Measurements from ENCODE around the gene CAPN9. TPM values are rescaled to one million over a fixed set of nuclear protein-coding genes. Genes with fewer than 3 reads are reported as not detected.
A peak's percentile ranks its signal among the peaks of the same experiment; 100 is the strongest.

Gene CAPN9
- total and polyA plus RNA-seq, 4 donors = not detected

DNA sequence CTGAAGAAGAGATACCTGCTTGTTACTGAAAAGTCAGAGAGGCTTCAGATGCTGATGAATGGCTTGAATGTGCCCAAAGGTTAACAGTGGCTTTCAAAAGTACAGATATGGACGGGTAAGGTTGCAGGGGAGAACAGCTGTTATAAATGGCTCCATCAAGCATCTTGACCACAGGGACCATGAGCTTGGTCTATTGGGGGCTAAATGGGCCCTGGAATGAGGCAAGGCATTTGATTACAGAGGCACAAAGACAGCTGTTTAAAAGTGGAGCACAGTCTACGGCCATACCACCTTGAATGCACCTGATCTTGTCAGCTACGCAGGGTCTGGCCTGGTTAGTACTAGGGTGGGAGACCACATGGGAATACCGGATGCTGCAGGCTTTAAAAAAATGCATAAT, 72.8 kb downstream of the CAPN9 start:
- TF ChIP-seq JUND (IDR thresholded peaks at IDR 0.05) = no peak
- TF ChIP-seq, protein P1, sequence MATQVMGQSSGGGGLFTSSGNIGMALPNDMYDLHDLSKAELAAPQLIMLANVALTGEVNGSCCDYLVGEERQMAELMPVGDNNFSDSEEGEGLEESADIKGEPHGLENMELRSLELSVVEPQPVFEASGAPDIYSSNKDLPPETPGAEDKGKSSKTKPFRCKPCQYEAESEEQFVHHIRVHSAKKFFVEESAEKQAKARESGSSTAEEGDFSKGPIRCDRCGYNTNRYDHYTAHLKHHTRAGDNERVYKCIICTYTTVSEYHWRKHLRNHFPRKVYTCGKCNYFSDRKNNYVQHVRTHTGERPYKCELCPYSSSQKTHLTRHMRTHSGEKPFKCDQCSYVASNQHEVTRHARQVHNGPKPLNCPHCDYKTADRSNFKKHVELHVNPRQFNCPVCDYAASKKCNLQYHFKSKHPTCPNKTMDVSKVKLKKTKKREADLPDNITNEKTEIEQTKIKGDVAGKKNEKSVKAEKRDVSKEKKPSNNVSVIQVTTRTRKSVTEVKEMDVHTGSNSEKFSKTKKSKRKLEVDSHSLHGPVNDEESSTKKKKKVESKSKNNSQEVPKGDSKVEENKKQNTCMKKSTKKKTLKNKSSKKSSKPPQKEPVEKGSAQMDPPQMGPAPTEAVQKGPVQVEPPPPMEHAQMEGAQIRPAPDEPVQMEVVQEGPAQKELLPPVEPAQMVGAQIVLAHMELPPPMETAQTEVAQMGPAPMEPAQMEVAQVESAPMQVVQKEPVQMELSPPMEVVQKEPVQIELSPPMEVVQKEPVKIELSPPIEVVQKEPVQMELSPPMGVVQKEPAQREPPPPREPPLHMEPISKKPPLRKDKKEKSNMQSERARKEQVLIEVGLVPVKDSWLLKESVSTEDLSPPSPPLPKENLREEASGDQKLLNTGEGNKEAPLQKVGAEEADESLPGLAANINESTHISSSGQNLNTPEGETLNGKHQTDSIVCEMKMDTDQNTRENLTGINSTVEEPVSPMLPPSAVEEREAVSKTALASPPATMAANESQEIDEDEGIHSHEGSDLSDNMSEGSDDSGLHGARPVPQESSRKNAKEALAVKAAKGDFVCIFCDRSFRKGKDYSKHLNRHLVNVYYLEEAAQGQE (IDR thresholded peaks at IDR 0.05) = no peak
- TF ChIP-seq, protein P2, sequence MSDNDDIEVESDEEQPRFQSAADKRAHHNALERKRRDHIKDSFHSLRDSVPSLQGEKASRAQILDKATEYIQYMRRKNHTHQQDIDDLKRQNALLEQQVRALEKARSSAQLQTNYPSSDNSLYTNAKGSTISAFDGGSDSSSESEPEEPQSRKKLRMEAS (IDR thresholded peaks at IDR 0.05) = no peak
- H3K27me3 ChIP-seq (ENCODE audit: control insufficient read depth in 4 of 4, insufficient read depth in 4 of 4, low read length in 3 of 4) = no peaks in the 10 kb centered on the region
- no peaks in the 10 kb centered on the region for H3K36me3 ChIP-seq (ENCODE audit: control insufficient read depth in 4 of 4, insufficient read depth in 3 of 4, low read depth in 1 of 4, low read length in 3 of 4)
- H3K27ac ChIP-seq (ENCODE audit: low read depth in 1 of 2, low read length in 2 of 2) = no peak overlapping the region
- no peak overlapping the region for H3K9ac ChIP-seq (ENCODE audit: low read depth in 1 of 2, low read length in 2 of 2)
- DNase-seq (ENCODE audit: low spot score) = peak; percentile 20
- peaks cover 0 to under 1% (median 0%) of the 10 kb centered on the region in 4 donors for H3K4me1 ChIP-seq (ENCODE audit: control insufficient read depth in 4 of 4, insufficient read depth in 4 of 4, low read length in 3 of 4)
- H3K9me3 ChIP-seq (ENCODE audit: control insufficient read depth in 4 of 4, low read length in 3 of 4) = no peaks in the 10 kb centered on the region
- H3K4me3 ChIP-seq (ENCODE audit: low read depth in 1 of 3, low read length in 3 of 3) = no peak overlapping the region
- WGBS = 92% methylated on average over 4 of the region's 4 CpGs

DNA sequence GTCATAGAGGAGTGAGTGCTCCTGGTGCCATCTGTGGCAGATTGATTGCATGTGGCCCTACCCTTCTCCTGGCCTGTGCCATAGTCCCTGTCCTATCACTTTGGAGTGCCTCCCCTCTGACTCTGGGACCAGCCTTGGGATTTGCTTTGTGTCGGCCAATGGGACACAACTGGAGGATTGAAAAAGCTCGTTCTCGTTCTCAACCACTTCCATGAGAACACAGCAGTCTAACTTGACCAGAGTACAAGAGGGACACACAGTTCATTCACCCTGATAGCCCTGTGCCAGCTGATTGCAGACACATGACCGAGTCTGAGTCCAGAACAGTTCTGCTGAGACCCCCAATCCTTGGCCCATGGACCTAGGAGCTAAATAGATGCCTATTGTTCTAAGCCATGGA, 73.4 kb downstream of the CAPN9 start:
- peaks cover 0 to 7% (median 1%) of the 10 kb centered on the region in 4 donors for H3K4me1 ChIP-seq (ENCODE audit: control insufficient read depth in 4 of 4, insufficient read depth in 4 of 4, low read length in 3 of 4)
- no peaks in the 10 kb centered on the region for H3K36me3 ChIP-seq (ENCODE audit: control insufficient read depth in 4 of 4, insufficient read depth in 3 of 4, low read depth in 1 of 4, low read length in 3 of 4)
- no peaks in the 10 kb centered on the region for H3K27me3 ChIP-seq (ENCODE audit: control insufficient read depth in 4 of 4, insufficient read depth in 4 of 4, low read length in 3 of 4)
- peak; percentile 13 for DNase-seq (ENCODE audit: low spot score)
- no peak overlapping the region for H3K9ac ChIP-seq (ENCODE audit: low read depth in 1 of 2, low read length in 2 of 2)
- 66% methylated on average over 4 of the region's 4 CpGs for WGBS
- H3K27ac ChIP-seq (ENCODE audit: low read depth in 1 of 2, low read length in 2 of 2) = no peak overlapping the region
- TF ChIP-seq, protein P3, sequence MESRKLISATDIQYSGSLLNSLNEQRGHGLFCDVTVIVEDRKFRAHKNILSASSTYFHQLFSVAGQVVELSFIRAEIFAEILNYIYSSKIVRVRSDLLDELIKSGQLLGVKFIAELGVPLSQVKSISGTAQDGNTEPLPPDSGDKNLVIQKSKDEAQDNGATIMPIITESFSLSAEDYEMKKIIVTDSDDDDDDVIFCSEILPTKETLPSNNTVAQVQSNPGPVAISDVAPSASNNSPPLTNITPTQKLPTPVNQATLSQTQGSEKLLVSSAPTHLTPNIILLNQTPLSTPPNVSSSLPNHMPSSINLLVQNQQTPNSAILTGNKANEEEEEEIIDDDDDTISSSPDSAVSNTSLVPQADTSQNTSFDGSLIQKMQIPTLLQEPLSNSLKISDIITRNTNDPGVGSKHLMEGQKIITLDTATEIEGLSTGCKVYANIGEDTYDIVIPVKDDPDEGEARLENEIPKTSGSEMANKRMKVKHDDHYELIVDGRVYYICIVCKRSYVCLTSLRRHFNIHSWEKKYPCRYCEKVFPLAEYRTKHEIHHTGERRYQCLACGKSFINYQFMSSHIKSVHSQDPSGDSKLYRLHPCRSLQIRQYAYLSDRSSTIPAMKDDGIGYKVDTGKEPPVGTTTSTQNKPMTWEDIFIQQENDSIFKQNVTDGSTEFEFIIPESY (IDR thresholded peaks at IDR 0.05) = no peak
- no peak for TF ChIP-seq TAF1 (conservative IDR thresholded peaks at IDR 0.05)
- TF ChIP-seq, protein P1 (IDR thresholded peaks at IDR 0.05) = no peak
- TF ChIP-seq FOXA2 (IDR thresholded peaks at IDR 0.05) = no peak
- TF ChIP-seq NR2F2 (IDR thresholded peaks at IDR 0.05) = no peak
- no peak for TF ChIP-seq RAD21 (IDR thresholded peaks at IDR 0.05)
- TF ChIP-seq, protein P4, sequence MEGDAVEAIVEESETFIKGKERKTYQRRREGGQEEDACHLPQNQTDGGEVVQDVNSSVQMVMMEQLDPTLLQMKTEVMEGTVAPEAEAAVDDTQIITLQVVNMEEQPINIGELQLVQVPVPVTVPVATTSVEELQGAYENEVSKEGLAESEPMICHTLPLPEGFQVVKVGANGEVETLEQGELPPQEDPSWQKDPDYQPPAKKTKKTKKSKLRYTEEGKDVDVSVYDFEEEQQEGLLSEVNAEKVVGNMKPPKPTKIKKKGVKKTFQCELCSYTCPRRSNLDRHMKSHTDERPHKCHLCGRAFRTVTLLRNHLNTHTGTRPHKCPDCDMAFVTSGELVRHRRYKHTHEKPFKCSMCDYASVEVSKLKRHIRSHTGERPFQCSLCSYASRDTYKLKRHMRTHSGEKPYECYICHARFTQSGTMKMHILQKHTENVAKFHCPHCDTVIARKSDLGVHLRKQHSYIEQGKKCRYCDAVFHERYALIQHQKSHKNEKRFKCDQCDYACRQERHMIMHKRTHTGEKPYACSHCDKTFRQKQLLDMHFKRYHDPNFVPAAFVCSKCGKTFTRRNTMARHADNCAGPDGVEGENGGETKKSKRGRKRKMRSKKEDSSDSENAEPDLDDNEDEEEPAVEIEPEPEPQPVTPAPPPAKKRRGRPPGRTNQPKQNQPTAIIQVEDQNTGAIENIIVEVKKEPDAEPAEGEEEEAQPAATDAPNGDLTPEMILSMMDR (IDR thresholded peaks at IDR 0.05; ENCODE audit: low read depth, low read length, missing input control) = no peak
- no peak for TF ChIP-seq HNF4A (conservative IDR thresholded peaks at IDR 0.05)
- TF ChIP-seq SP1 (IDR thresholded peaks at IDR 0.05) = no peak
- TF ChIP-seq RXRA (IDR thresholded peaks at IDR 0.05) = no peak
- no peak for TF ChIP-seq EGR1 (IDR thresholded peaks at IDR 0.05; ENCODE audit: low read depth in 2 of 2)
- no peak for TF ChIP-seq HNF4G (IDR thresholded peaks at IDR 0.05)
- no peak for TF ChIP-seq FOXA1 (IDR thresholded peaks at IDR 0.05)
- no peak for TF ChIP-seq JUND (IDR thresholded peaks at IDR 0.05)
- no peak for TF ChIP-seq YY1 (IDR thresholded peaks at IDR 0.05)
- TF ChIP-seq GABPA (IDR thresholded peaks at IDR 0.05 in 1 of 2, conservative IDR thresholded peaks at IDR 0.05 in 1 of 2) = no peak
- TF ChIP-seq, protein P2 (IDR thresholded peaks at IDR 0.05) = no peak
- TF ChIP-seq, protein P5, sequence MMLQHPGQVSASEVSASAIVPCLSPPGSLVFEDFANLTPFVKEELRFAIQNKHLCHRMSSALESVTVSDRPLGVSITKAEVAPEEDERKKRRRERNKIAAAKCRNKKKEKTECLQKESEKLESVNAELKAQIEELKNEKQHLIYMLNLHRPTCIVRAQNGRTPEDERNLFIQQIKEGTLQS (IDR thresholded peaks at IDR 0.05) = no peak
- no peak overlapping the region for H3K4me3 ChIP-seq (ENCODE audit: low read depth in 1 of 3, low read length in 3 of 3)
- H3K9me3 ChIP-seq (ENCODE audit: control insufficient read depth in 4 of 4, low read length in 3 of 4) = no peaks in the 10 kb centered on the region

Data from liver (tissue), 9 donors.